Caco-2 (cell line): ENCODE results near the gene SKAP2. TPM values are rescaled to one million over a fixed set of nuclear protein-coding genes. Genes with fewer than 3 reads are reported as not detected.

Experiments
- BruUV-seq: library from RNA; stranded (reverse); fragments of 400-500 nt; replicated peaks from 2 replicates; lab custom pipeline; 2021; lab: Mats Ljungman, UMichigan
- CTCF ChIA-PET: fragments of 300-600 bp; sonication (Branson Sonifier 250); formaldehyde crosslinking; loops from one replicate; lab custom pipeline; 2022; ENCODE audit warnings: antibody characterized with exemption; lab: Charles Lee
- POLR2A ChIA-PET: fragments of 300-600 bp; sonication (Branson Sonifier 250); formaldehyde crosslinking; loops from one replicate; lab custom pipeline; 2022; ENCODE audit warnings: antibody characterized with exemption; lab: Charles Lee
- DNase-seq, 2 experiments: peaks; one replicate each; pipeline versions ENCODE4 v3.0.0 to v3.0.0-alpha.2; 2020 to 2022
- H3K27me3 ChIP-seq: replicated peaks from 2 replicates; pipeline ENCODE4 v1.6.0; 2011; ENCODE audit warnings: low read length; ENCODE audit not compliant: control insufficient read depth, insufficient read depth
- H3K36me3 ChIP-seq: 2 replicates; pipeline ENCODE4 v1.5.1; 2011; ENCODE audit warnings: low read length; ENCODE audit not compliant: control insufficient read depth, insufficient read depth
- H3K4me1 ChIP-seq: fragments of 250-450 bp; sonication (Bioruptor Pico); 2 replicates; pipeline ENCODE4 v1.5.1; 2020; ENCODE audit warnings: mild to moderate bottlenecking
- H3K4me3 ChIP-seq: 2 replicates; pipeline ENCODE4 v1.5.1; 2011; ENCODE audit warnings: low read depth, mild to moderate bottlenecking, control low read depth, low read length
- H3K9me3 ChIP-seq: fragments of 250-450 bp; sonication (Bioruptor Pico); 2 replicates; pipeline ENCODE4 v1.5.1; 2020; ENCODE audit warnings: mild to moderate bottlenecking, moderate library complexity
- H3K27ac Mint-ChIP-seq: one replicate; pipeline ENCODE4 v1.8.0; 2022; ENCODE audit warnings: mixed read lengths; ENCODE audit not compliant: unreplicated experiment
- H3K27me3 Mint-ChIP-seq: one replicate; pipeline ENCODE4 v1.8.0; 2022; ENCODE audit warnings: mixed read lengths; ENCODE audit not compliant: insufficient read depth, unreplicated experiment
- H3K36me3 Mint-ChIP-seq: one replicate; pipeline ENCODE4 v1.8.0; 2022; ENCODE audit warnings: mild to moderate bottlenecking, mixed read lengths; ENCODE audit not compliant: insufficient read depth, unreplicated experiment
- H3K4me1 Mint-ChIP-seq: one replicate; pipeline ENCODE4 v1.8.0; 2022; ENCODE audit warnings: low read depth, mixed read lengths; ENCODE audit not compliant: unreplicated experiment
- H3K4me3 Mint-ChIP-seq: one replicate; pipeline ENCODE4 v1.8.0; 2022; ENCODE audit warnings: mild to moderate bottlenecking, moderate library complexity, mixed read lengths; ENCODE audit not compliant: unreplicated experiment
- H3K9me3 Mint-ChIP-seq: one replicate; pipeline ENCODE4 v1.8.0; 2022; ENCODE audit warnings: mixed read lengths; ENCODE audit not compliant: unreplicated experiment
- intact Hi-C: fragments of 100-400 bp; cut with micrococcal nuclease; formaldehyde crosslinking; loops from one replicate; pipeline ENCODE4 v1.10.0; 2022; ENCODE audit not compliant: unreplicated experiment
- total RNA-seq: library from RNA; stranded (reverse); gene quantifications from 2 replicates; pipeline ENCODE4 v1.2.3, GENCODE V29; 2022
- TF ChIP-seq, protein P1 (sequence below), 2 experiments: fragments of 200-600 bp in 1 of 2; IDR thresholded peaks; 1 replicate in 1 of 2; 2 replicates in 1 of 2; pipeline versions ENCODE4 v1.5.1 to v1.8.0; 2011 to 2022; ENCODE audit warnings: antibody characterized with exemption in 1 of 2, control low read depth in 1 of 2, inconsistent platforms in 1 of 2, low read depth in 1 of 2, low read length in 1 of 2, mild to moderate bottlenecking in 1 of 2, moderate library complexity in 1 of 2; ENCODE audit not compliant: insufficient read depth in 1 of 2, severe bottlenecking in 1 of 2, unreplicated experiment in 1 of 2

SKAP2 gene
- total RNA-seq, 1 experiment from 2014 or later = 36.2 TPM

DNA sequence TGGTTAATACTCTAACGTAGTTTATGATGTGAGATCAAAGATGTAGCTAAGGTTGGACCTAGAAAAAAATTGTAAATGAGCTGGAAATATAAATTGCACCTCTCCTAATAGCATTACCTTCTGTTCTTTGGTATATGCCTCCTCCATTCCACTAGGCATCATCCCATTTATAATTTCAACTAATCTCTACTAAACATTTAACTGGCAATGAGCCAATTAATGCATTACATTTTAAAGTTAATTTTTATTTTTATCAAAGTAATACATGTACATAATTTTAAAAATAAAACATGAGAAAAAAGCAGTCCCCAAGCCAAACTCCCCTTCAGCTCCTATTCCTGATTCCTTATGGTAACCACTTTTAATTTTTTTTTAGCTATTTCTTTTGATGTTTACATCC, 35.1 kb upstream of the SKAP2 start:
- no peak overlapping the region for H3K27ac Mint-ChIP-seq
- TF ChIP-seq, protein P1, sequence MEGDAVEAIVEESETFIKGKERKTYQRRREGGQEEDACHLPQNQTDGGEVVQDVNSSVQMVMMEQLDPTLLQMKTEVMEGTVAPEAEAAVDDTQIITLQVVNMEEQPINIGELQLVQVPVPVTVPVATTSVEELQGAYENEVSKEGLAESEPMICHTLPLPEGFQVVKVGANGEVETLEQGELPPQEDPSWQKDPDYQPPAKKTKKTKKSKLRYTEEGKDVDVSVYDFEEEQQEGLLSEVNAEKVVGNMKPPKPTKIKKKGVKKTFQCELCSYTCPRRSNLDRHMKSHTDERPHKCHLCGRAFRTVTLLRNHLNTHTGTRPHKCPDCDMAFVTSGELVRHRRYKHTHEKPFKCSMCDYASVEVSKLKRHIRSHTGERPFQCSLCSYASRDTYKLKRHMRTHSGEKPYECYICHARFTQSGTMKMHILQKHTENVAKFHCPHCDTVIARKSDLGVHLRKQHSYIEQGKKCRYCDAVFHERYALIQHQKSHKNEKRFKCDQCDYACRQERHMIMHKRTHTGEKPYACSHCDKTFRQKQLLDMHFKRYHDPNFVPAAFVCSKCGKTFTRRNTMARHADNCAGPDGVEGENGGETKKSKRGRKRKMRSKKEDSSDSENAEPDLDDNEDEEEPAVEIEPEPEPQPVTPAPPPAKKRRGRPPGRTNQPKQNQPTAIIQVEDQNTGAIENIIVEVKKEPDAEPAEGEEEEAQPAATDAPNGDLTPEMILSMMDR (IDR thresholded peaks at IDR 0.05; ENCODE audit: insufficient read depth in 1 of 2, low read depth in 1 of 2, low read length in 1 of 2, severe bottlenecking in 1 of 2, unreplicated experiment in 1 of 2) = no peak
- intact Hi-C loops = no loop called here
- H3K27me3 Mint-ChIP-seq = peaks cover 2% of the 10 kb centered on the region
- no peaks in the 10 kb centered on the region for H3K9me3 Mint-ChIP-seq
- no peak overlapping the region for H3K4me3 Mint-ChIP-seq
- ChIA-PET POLR2A (no interaction called here), CTCF (no interaction called here)
- no TSS peak for BruUV-seq
- H3K27me3 ChIP-seq = no peaks in the 10 kb centered on the region
- H3K4me1 ChIP-seq = no peaks in the 10 kb centered on the region
- DNase-seq = no peak
- H3K4me1 Mint-ChIP-seq = no peaks in the 10 kb centered on the region
- no peak overlapping the region for H3K4me3 ChIP-seq
- H3K36me3 ChIP-seq = no peaks in the 10 kb centered on the region
- H3K36me3 Mint-ChIP-seq = no peaks in the 10 kb centered on the region
- no peaks in the 10 kb centered on the region for H3K9me3 ChIP-seq

DNA sequence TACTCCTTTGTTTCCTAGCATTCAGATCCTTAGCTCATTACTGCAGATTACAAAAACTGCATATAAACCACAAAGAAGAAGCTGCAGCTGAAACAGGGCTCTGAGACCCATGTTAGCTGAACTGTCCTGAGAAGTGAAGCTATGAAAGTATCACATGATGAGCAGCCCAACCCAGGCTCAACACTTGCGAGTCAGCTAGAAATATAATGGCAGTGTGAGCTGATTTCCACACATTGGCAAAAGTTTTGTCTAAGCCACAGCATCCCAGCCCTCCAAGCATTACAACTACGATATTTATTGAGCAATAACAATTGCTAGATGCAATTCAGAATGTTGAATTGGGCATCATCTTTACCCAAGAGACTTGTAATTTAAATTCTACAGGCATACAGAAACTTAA, 34.5 kb upstream of the SKAP2 start:
- no peaks in the 10 kb centered on the region for H3K9me3 ChIP-seq
- no peaks in the 10 kb centered on the region for H3K4me1 ChIP-seq
- TF ChIP-seq, protein P1 (IDR thresholded peaks at IDR 0.05; ENCODE audit: insufficient read depth in 1 of 2, low read depth in 1 of 2, low read length in 1 of 2, severe bottlenecking in 1 of 2, unreplicated experiment in 1 of 2) = no peak
- Mint-ChIP-seq H3K36me3 (no peaks in the 10 kb centered on the region), H3K4me3 (no peak overlapping the region), H3K4me1 (no peaks in the 10 kb centered on the region), H3K27me3 (peaks cover 3% of the 10 kb centered on the region), H3K27ac (no peak overlapping the region), H3K9me3 (no peaks in the 10 kb centered on the region)
- POLR2A ChIA-PET = no interaction called here
- BruUV-seq = no TSS peak
- CTCF ChIA-PET = no interaction called here
- no peak overlapping the region for H3K4me3 ChIP-seq
- intact Hi-C loops = no loop called here
- H3K27me3 ChIP-seq = no peaks in the 10 kb centered on the region
- no peaks in the 10 kb centered on the region for H3K36me3 ChIP-seq
- DNase-seq = no peak

DNA sequence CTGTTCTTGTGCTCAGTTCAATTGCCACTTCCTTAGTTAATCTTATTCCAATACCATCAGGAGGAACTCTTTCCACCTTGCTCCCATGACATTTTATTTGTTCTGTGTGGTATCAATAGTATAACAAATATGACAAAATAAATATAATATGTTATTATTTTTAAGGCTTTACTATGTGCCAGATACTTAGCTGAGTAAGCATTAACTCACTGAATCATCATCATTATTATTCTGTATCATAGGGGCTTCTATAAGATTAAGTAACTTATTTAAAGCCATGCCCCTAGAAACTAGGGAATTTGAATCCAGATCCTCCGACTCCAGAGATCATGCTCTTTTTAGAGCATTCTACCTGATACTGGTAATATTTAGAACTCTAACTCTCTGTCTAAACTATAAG, 33.5 kb upstream of the SKAP2 start:
- no peaks in the 10 kb centered on the region for H3K4me1 ChIP-seq
- no peak overlapping the region for H3K27ac Mint-ChIP-seq
- no peaks in the 10 kb centered on the region for H3K9me3 Mint-ChIP-seq
- no peaks in the 10 kb centered on the region for H3K36me3 Mint-ChIP-seq
- CTCF ChIA-PET = no interaction called here
- POLR2A ChIA-PET = no interaction called here
- no peak for DNase-seq
- H3K27me3 Mint-ChIP-seq = peaks cover 8% of the 10 kb centered on the region
- intact Hi-C loops = no loop called here
- no peak overlapping the region for H3K4me3 Mint-ChIP-seq
- H3K27me3 ChIP-seq = no peaks in the 10 kb centered on the region
- no peaks in the 10 kb centered on the region for H3K36me3 ChIP-seq
- H3K9me3 ChIP-seq = no peaks in the 10 kb centered on the region
- BruUV-seq = no TSS peak
- no peaks in the 10 kb centered on the region for H3K4me1 Mint-ChIP-seq
- TF ChIP-seq, protein P1 (IDR thresholded peaks at IDR 0.05; ENCODE audit: insufficient read depth in 1 of 2, low read depth in 1 of 2, low read length in 1 of 2, severe bottlenecking in 1 of 2, unreplicated experiment in 1 of 2) = no peak
- no peak overlapping the region for H3K4me3 ChIP-seq
